Adipose tissue (tissue), 3 donors: ENCODE results near the gene LAG3. TPM values are rescaled to one million over a fixed set of nuclear protein-coding genes. Genes with fewer than 3 reads are reported as not detected.
"Not testable (repeated sequence)": the region's sequence is repeated elsewhere in the genome, so short reads cannot be mapped to it uniquely, and the experiment has no call there.

Source experiments
- H3K27ac ChIP-seq: one replicate; pipeline ENCODE4 v1.5.1; 2013; ENCODE audit warnings: low read depth, low read length
- WGBS, 3 donors: extraction: QIAGEN DNeasy Blood & Tissue Kit; methylation state at CpG; one replicate each; pipeline ENCODE4 v1.1.7; 2013; 5-methylcytosine and 5-hydroxymethylcytosine counted together
- polyA plus RNA-seq, 3 donors: library from polyadenylated mRNA; stranded (reverse); fragments of 200-250 nt; gene quantifications; one replicate each; pipeline ENCODE4 v1.2.3, GENCODE V29; 2013
- donor health status: healthy with polysubstance abuse.
- donor health status: Bipolar disorder and iron deficiency.
- donor health status: healthy.

LAG3 gene
- polyA plus RNA-seq: 1 to 10 TPM in 2 of 3 donors, under 1 TPM in 1; 0.08 to 3.0 (median 1.0) TPM

DNA sequence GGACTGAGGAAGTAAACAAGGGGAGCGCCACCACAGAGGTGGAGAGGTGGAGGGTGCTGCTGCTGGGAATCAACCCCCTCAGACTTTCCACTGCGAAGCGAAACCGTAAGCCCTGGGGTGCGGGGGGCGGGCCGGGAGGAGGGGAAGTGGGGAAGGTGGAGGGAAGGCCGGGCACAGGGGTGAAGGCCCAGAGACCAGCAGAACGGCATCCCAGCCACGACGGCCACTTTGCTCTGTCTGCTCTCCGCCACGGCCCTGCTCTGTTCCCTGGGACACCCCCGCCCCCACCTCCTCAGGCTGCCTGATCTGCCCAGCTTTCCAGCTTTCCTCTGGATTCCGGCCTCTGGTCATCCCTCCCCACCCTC lies at the start of gene LAG3:
Gene LAG3, plus strand, starts transcription at position 190 of the 365 bp plus-strand sequence. CDS start 333 bp downstream, outside the sequence.
- 30 to 59% (median 37%) methylated on average over 10 to 15 of the region's 15 CpGs for WGBS, 3 donors
- no peak within 1 kb of the TSS for H3K27ac ChIP-seq

DNA sequence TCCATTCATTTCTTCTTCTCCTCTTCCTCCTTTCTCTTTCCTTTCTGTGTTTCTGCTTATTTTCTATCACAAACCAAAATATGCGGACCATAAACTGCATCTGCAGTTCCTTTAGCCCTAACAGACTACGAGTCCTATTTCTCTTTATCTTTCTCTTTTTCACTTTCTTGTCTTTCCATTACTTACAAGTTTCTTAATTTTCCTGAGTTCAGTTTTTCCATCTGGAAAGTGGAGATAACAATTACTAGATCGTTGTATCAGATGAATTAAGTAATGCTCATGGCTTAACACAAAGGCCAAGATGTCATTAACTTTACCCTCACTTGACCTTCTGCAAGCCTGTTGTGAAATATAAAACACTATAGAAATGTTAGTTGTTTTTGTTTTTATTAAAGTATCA lies 49.5 kb upstream of the LAG3 start:
- 74 to 82% (median 77%) methylated on average over 3 of the region's 3 CpGs for WGBS, 3 donors

DNA sequence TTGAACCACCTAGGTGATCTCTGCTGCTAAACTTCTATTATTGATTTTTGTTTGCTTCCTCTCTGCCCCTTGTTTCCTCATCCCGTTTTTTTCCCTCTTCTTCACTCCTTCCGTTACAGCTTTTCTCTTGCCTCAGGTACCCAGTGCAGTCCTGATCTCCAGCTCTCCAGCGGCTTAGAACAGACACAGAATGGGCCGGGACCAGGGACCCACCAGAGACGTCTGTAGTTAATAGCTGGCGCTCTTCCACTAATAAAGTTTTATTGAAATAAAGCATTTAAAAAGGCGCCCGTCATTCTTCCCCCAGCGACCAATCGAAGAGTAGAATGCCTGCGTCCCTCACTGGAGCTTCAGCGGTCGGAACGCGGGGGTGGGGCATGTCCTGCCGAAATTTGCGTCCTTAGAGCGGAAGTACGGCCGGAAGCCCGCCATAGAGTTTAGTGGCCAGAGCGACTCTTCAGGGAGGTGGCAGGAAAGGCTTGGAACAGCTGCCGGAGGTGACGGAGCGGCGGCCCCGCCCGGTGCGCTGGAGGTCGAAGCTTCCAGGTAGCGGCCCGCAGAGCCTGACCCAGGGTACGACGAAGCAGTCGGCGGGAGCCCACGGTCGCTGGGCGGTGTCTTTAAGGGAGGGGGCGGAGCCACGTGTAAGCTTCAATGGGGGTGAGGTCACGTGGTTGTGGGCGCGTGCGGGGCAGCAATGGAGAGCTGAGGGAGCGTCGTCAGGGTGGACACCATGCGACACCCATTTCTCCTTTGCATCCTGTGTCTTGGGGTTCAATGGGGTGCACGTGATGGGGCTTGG lies 48.5 kb upstream of the LAG3 start, which contains the start of gene COPS7A:
Gene COPS7A, plus strand, starts transcription at position 440 of the 802 bp plus-strand sequence. CDS start 611 bp downstream, outside the sequence.
- WGBS, 3 donors: 0 to 1% (median 0%) methylated on average over 49 of the region's 49 CpGs

More for the DNA sequence above, 49.5 kb upstream of the LAG3 start:
- H3K27ac ChIP-seq: no peak overlapping the region

DNA sequence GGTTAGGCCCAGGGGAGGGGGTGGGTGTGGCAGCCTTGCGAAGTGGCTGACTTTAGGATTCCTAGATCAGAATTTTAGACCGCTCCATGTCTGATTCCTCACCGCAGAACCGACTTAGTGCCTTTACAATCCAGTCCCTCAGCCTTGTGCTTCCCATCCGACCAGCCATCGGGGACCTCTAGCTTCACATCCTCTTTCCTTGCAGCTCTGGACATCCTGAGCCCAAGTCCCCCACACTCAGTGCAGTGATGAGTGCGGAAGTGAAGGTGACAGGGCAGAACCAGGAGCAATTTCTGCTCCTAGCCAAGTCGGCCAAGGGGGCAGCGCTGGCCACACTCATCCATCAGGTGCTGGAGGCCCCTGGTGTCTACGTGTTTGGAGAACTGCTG lies 47.9 kb upstream of the LAG3 start:
- 5 to 18% (median 10%) methylated on average over 10 of the region's 10 CpGs for WGBS, 3 donors
- no peak overlapping the region for H3K27ac ChIP-seq

More for the DNA sequence above, 48.5 kb upstream of the LAG3 start, which contains the start of gene COPS7A:
- peak within 1 kb of the TSS; percentile 45 for H3K27ac ChIP-seq

DNA sequence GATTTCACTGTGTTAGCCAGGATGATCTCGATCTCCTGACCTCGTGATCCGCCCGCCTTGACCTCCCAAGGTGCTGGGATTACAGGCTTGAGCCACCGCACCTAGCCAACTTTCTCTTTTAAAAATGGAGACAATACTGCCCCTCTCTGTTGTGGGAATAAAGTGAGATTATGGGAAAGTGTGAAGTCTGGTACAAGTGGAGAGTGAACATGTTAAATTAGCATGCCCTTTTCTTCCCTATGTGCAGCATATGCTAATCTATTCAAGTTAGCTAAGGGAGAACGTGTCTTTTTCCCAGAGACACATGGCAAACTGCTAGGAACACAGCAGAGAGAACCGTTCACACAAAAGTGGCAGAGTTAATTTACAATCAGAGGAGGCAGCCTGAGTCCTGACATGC lies 47.0 kb upstream of the LAG3 start:
- WGBS, 3 donors: 93 to 94% (median 93%) methylated on average over 7 of the region's 7 CpGs
- no peak overlapping the region for H3K27ac ChIP-seq

DNA sequence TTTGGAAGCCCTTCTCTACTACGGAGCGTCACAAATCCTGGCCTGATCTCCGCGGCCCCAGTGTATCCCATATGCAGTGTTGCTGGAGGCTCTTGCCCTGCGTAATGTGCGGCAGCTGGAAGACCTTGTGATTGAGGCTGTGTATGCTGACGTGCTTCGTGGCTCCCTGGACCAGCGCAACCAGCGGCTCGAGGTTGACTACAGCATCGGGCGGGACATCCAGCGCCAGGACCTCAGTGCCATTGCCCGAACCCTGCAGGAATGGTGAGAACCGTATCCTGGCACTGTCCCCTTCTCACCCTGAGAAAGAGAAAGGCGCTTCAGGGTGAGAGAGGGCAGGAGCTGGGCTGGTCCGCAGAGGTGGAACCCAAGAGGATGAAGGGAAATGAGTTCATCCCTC lies 43.1 kb upstream of the LAG3 start:
- H3K27ac ChIP-seq: no peak overlapping the region
- WGBS, 3 donors: 93 to 94% (median 94%) methylated on average over 18 of the region's 18 CpGs

DNA sequence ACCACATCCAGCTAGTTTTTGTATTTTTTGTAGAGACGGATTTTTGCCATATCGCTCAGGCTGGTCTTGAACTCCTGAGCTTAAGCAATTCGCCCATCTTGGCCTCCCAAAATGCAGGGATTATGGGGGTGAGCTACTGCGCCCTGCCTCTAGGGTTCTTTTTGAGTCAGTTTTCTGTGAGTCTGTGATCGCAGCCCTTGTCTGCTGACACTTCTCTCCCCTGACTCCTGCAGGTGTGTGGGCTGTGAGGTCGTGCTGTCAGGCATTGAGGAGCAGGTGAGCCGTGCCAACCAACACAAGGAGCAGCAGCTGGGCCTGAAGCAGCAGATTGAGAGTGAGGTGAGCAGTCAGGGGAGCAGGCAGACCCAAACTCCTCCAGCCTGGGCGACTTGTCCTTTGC lies 42.2 kb upstream of the LAG3 start:
- 90 to 95% (median 93%) methylated on average over 8 of the region's 8 CpGs for WGBS, 3 donors
- H3K27ac ChIP-seq: no peak overlapping the region

DNA sequence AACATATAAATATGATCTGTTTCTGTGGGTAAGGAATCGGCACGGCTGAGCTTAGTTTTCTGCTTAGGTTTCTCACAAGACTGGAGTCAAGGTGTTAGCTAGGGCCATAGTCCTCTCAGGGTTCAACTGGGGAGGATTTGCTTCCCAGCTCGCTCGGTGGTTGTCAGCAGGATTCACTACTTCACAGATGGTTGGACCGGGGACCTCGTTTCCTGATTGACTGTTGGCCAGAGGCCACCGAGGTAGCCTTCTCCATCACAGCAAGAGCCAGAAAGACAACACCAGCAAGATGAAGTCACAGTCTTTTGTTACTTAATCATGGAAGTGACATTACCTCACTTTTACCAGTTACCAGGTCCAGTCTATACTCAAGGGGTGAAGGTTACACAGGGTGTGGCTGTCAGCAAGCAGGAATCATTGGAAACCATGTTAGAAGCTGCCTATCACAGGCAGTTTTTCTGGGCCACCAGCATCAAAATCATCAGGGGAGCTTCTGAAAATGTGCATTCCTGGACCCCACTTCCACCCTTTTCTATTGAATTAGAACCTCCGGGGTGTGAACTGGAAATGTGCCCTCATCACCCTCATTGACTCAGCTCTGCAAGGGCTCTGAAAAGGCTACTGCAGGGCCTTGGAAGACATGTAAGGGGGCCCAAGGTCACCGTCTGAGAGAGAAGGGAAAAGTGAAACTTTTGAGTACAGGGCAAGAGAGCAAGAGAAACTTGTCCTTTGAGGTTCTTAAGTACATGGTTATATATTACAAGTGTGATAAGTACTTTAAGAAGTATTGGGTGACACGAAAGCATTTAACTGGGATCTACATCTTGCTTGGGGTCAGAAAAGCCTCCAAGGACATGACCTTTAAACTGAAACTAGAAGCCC lies 37.6 kb upstream of the LAG3 start:
- 66 to 78% (median 71%) methylated on average over 10 of the region's 10 CpGs for WGBS, 3 donors

DNA sequence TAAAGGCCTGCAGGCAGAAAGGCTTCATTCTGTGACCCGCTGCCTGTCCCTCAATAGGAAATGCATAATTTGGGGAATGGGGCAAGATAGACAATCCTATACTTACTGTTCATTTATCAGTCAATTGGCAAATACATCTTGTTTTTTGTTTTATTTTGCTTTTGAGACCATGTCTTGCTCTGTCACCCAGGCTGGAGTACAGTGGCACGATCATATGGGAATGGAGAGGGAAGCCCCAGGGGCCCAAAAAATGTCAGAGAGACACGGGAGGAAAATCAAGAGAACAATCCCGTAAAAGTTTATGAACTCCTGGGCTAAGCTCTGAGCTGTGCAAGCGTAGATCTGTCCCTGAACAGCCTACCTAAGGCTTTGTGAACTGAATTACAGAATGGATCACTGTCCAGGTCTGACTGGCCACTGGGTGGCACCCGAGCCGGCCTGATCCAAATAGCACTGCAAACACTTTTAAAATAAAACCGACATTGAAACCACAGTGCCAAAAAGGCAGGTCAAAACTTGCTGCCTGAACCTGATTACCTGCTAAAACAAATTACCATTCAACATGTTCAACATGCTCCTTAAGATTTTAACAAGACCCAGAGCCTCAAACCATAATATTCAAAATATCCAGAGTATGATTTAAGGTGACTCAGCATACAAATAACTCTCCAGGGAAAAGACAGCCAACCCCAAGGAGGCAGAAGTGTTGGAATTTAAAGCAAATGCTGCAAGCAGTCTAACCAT lies 36.7 kb upstream of the LAG3 start:
- 36 to 43% (median 36%) methylated on average over 8 of the region's 8 CpGs for WGBS, 3 donors
- no peak overlapping the region for H3K27ac ChIP-seq

More for the DNA sequence above, 37.6 kb upstream of the LAG3 start:
- H3K27ac ChIP-seq: no peak overlapping the region

DNA sequence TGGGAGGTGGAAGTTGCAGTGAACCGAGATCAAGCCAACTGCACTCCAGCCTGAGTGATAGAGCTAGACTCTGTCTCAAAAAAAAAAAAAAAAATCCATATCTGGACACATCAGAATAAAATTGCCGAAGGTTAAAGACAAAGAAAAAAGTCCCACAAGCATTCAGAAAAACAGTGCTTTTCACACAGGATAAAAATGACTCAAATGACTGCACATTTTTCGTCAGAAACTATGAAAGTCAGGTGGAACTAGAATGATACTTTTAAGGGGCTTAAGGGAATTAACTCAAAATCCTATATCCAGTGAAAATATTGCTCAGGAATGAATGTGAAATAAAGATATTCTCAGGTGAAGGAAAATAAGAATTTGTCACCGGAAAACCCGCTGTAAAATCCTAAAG lies 35.6 kb upstream of the LAG3 start:
- no peak overlapping the region for H3K27ac ChIP-seq
- 94 to 97% (median 95%) methylated on average over 5 of the region's 5 CpGs for WGBS, 3 donors

DNA sequence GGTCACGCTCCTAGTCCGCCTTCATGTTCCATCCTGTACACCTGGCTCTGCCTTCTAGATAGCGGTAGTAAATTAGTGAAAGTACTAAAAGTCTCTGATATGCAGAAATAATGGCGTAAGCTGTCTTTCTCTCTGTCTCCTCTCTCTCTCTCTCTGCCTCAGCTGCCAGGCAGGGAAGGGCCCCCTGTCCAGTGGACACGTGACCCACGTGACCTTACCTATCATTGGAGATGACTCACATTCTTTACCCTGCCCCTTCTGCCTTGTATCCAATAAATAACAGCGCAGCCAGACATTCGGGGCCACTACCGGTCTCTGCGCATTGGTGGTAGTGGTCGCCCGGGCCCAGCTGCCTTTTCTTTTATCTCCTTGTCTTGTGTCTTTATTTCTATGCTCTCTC lies 30.2 kb upstream of the LAG3 start:
- WGBS, 3 donors: 68 to 84% (median 78%) methylated on average over 9 to 12 of the region's 12 CpGs
- H3K27ac ChIP-seq: not testable (repeated sequence)

DNA sequence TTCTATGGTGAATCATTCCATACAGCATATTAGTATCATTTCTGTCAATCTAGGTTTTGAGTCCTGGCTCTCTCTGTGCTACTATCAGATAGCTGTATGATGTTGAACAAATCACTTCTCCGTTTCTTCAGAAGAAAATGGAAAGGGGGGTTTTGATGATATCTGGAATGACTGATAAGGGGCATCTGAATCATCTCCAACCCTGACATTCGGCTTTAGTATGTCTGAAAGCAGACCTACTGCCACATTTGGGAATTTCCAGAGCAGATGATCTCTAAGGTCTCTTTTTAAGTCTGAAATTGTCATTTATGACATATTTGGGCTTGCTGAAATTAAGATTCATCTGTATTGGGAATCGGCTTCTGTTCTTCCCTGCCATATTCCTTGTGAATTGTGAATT lies 29.5 kb upstream of the LAG3 start:
- no peak overlapping the region for H3K27ac ChIP-seq

DNA sequence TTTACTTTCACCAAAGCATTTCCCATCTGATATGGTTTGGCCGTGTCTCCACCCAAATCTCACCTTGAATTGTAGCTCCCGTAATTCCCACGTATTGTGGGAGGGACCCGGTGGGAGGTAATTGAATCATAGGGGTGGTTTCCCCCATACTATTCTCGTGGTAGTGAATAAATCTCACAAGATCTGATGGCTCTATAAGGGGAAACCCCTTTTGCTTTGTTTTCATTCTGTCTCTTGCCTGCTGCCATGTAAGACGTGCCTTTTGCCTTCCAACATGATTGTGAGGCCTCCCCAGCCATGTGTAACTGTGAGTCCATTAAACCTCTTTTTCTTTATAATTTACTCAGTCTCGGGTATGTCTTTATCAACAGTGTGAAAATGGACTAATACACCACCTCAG lies 29.0 kb upstream of the LAG3 start:
- H3K27ac ChIP-seq: not testable (repeated sequence)
- WGBS, 3 donors: 41 to 74% (median 74%) methylated on average over 7 of the region's 7 CpGs

More for the DNA sequence above, 29.5 kb upstream of the LAG3 start:
- WGBS, 3 donors: 81 to 86% (median 81%) methylated on average over 3 of the region's 3 CpGs

DNA sequence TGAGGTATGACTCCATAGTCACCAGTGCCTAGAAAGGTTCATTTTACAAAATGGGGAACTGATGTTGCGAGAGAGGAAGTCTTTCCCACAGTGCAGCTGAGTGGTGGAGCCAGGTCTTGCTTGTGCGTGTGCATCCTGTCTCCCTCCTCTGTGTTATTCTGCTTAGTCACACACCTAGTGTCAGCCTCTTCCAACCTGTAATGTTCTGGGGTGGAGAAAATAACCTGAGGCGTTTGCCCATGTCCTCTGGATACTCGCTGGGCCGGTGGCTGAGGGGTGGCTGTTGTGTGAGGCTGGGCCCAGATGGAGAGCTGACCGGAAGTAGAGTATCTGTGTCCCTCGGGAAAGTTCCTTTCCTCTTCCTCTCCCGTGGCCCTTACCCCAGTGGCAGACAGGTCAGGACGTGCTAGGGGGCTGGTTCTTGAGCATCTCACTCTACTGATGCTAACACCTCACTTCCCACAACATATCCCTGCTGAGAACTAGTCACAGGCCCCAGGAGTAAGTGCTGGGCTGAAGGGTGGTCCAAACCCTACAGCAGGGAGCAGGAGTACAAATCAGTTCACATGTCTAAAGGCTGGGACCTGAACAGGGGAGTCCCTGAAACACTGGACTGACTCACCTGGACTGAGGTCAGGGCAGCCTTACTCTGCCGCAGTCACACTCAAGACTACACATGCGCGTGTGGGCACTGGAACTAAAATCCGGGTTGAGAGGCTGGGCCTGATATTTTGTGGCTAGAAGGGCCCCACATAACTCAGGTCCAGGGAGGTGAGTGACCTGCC lies 26.4 kb upstream of the LAG3 start:
- H3K27ac ChIP-seq: no peak overlapping the region
- 44 to 75% (median 44%) methylated on average over 13 of the region's 13 CpGs for WGBS, 3 donors

DNA sequence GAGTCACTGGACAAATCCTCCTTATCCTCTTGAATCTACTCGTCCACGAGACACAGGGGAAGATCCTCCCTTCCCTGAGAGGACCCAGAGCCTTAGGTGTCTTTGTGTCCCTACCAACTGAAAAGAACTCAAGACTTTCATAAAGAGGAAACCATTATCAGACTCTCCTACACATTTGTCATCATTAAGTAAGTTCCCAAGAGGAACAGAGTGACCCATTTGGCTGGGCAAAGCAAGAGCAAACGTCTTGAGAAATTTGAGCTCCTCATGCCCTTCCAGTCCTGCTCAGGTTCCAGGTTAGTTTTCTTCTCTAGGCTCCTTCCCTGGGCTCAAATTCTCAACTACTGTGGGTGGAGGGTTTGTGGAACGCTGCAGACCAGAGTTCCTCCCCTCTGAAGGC lies 25.1 kb upstream of the LAG3 start:
- whole genome bisulfite sequencing, 3 donors: 66 to 73% (median 69%) methylated on average over 4 of the region's 4 CpGs

DNA sequence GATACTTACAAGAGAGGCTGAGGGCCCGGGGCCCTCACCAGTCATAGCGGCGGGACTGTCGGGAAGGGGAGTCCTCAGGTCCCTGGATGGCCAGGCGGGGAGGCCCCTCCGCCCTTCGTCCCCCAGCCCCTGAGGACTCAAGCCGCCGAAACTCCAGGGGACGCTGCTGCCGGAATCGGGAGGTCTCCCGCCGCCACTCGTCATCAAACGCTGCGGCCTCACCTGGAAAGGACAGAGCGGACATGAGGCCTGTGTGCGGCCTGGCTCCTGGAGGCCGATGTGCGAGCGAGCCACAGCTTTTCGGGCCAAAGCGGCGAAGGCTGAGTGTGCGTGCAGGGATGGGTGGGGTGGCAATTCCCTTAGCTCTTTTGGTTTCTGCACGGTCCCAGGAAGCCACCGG lies 23.6 kb upstream of the LAG3 start:
- H3K27ac ChIP-seq: no peak overlapping the region
- 94 to 96% (median 96%) methylated on average over 28 of the region's 28 CpGs for WGBS, 3 donors

More for the DNA sequence above, 25.1 kb upstream of the LAG3 start:
- no peak overlapping the region for H3K27ac ChIP-seq

DNA sequence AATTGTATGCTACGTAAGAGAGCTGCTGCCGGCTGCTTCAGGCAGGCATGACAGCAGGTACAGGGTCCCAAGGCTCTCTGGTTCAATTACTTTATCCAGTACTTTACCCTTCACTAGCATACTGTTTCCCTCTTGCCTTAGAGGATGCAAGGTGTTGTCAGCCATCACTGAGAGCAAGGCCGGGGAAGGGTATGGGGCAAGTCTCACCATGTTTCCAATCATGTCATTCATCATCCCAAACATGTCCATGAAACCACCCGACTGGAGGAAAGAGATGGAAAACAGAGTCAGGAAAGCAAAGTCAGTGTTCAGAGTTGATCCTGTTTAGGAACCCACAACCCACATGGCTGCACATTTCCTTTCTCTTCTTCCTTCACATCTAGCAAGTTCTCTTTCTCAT lies 21.8 kb upstream of the LAG3 start:
- H3K27ac ChIP-seq: no peak overlapping the region
- 81 to 88% (median 84%) methylated on average over 4 of the region's 4 CpGs for WGBS, 3 donors

DNA sequence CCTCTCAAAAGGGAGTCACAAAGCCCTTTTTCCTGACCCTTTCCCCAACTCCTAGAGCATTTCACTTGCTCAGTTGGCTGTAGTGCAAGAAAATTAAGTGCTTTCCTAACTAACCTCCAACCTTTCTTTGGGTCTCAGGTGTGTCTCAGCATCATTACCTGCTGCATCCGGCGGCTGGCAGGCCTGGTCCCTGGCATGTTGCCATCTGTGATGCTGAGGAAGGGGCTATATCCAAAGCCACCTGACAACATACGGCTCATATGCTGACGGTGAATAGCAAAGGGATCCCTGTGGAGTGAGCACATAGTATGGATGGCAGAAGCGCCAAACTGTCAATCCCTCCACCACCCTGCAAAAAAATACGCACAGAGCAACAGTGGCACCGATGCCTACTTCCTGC lies 20.6 kb upstream of the LAG3 start:
- WGBS, 3 donors: 79 to 84% (median 81%) methylated on average over 7 of the region's 7 CpGs
- H3K27ac ChIP-seq: no peak overlapping the region
